ENCODE results near the gene KIAA0753. TPM values are rescaled to one million over a fixed set of nuclear protein-coding genes. Genes with fewer than 3 reads are reported as not detected.

KIAA0753 gene
- total RNA-seq (21.8 TPM), polyA plus RNA-seq (ENCODE audit: insufficient read depth, low read depth, low replicate concordance) (4.2 TPM)
- long read RNA-seq, donor 1, partial matches to known transcripts = 84 of 231 reads
- long read RNA-seq, donor 1, other reads (novel, unspliced or antisense) = 147 of 231 reads
- long read RNA-seq, donor 2, partial matches to known transcripts = 40 of 202 reads
- long read RNA-seq, donor 2, other reads (novel, unspliced or antisense) = 161 of 202 reads
- long read RNA-seq, donor 3, partial matches to known transcripts = 115 of 380 reads
- long read RNA-seq, donor 3, other reads (novel, unspliced or antisense) = 264 of 380 reads
- long read RNA-seq, donor 4, full-length matches to known transcripts = 1 of 1 reads
- long read RNA-seq, donor 4, partial matches to known transcripts = 0 of 1 reads
- long read RNA-seq, donor 4, other reads (novel, unspliced or antisense) = 0 of 1 reads
- long read RNA-seq, donor 5 = 0 reads
- long read RNA-seq, donor 6, partial matches to known transcripts = 169 of 556 reads
- long read RNA-seq, donor 6, other reads (novel, unspliced or antisense) = 387 of 556 reads
- long read RNA-seq, donor 7, full-length matches to known transcripts = 1 of 6 reads
- long read RNA-seq, donor 7, partial matches to known transcripts = 2 of 6 reads
- long read RNA-seq, donor 7, other reads (novel, unspliced or antisense) = 3 of 6 reads
- long read RNA-seq, donor 8, partial matches to known transcripts = 68 of 235 reads
- long read RNA-seq, donor 8, other reads (novel, unspliced or antisense) = 167 of 235 reads
- long read RNA-seq, donor 9 = 0 reads
- long read RNA-seq, donor 10 = 0 reads

- H3K4me1 ChIP-seq (ENCODE audit: control insufficient read depth in 2 of 3, insufficient read depth in 2 of 3, low read depth in 1 of 3, low read length in 3 of 3) = peaks cover 0 to 18% (median 6%) of the 10 kb centered on the region in 3 donors
- intact Hi-C loops (cut with DNase I) = no loop called here
- peak within 1 kb of the TSS; percentile 74 to 98 (median 96) for H3K4me3 ChIP-seq (ENCODE audit: low read length in 3 of 3)
- peak within 1 kb of the TSS; percentile 85 to 95 for H3K27ac ChIP-seq (ENCODE audit: low read depth in 2 of 2, low read length in 2 of 2)
- DNase-seq (peak; percentile 94 to 97 (median 96)), FAIRE-seq (no peak)
- peak; percentile 14 for TF ChIP-seq CTCF (IDR thresholded peaks at IDR 0.05; ENCODE audit: borderline replicate concordance, extremely low read depth, insufficient read depth)
- no peaks in the 10 kb centered on the region for H3K9me3 ChIP-seq (ENCODE audit: control insufficient read depth in 2 of 3, insufficient read depth in 1 of 3, low read length in 3 of 3)
- peaks cover 4 to 12% (median 5%) of the 10 kb centered on the region in 3 donors for H3K36me3 ChIP-seq (ENCODE audit: control insufficient read depth in 2 of 3, insufficient read depth in 3 of 3, low read length in 3 of 3)
- no peaks in the 10 kb centered on the region for H3K27me3 ChIP-seq (ENCODE audit: control insufficient read depth, insufficient read depth, low read length)
- H3K9ac ChIP-seq (ENCODE audit: low read length in 3 of 3) = peak within 1 kb of the TSS; percentile 55 to 92 (median 88)
These were observed at the start of gene KIAA0753, which contains the start of gene TXNDC17 for GRCh38 chr17:6640536-6641246. Gene KIAA0753 (minus strand): TSS chr17:6640711. CDS start chr17:6635103, 5,608 bp downstream. Gene TXNDC17 (plus strand): TSS chr17:6641060. CDS start chr17:6641083, 23 bp downstream.

- Histone ChIP-seq H3K36me3 (ENCODE audit: control insufficient read depth in 2 of 3, insufficient read depth in 3 of 3, low read length in 3 of 3) (no peaks in the 10 kb centered on the region), H3K27ac (ENCODE audit: low read depth in 2 of 2, low read length in 2 of 2) (no peak overlapping the region), H3K27me3 (ENCODE audit: control insufficient read depth, insufficient read depth, low read length) (no peaks in the 10 kb centered on the region), H3K4me3 (ENCODE audit: low read length in 3 of 3) (no peak overlapping the region), H3K9ac (ENCODE audit: low read length in 3 of 3) (no peak overlapping the region), H3K4me1 (ENCODE audit: control insufficient read depth in 2 of 3, insufficient read depth in 2 of 3, low read depth in 1 of 3, low read length in 3 of 3) (no peaks in the 10 kb centered on the region), H3K9me3 (ENCODE audit: control insufficient read depth in 2 of 3, insufficient read depth in 1 of 3, low read length in 3 of 3) (no peaks in the 10 kb centered on the region)
- DNase-seq (peak in 1 of 5 donors; percentile 27), FAIRE-seq (no peak)
- intact Hi-C loops (cut with DNase I) = no loop called here
- no peak for TF ChIP-seq CTCF (IDR thresholded peaks at IDR 0.05; ENCODE audit: borderline replicate concordance, extremely low read depth, insufficient read depth)
These were observed 48.4 kb upstream of the KIAA0753 start for GRCh38 chr17:6688944-6689343.

GRCh38 chr17:6686026-6686425 is 45.5 kb upstream of the KIAA0753 start:
- Histone ChIP-seq H3K27ac (ENCODE audit: low read depth in 2 of 2, low read length in 2 of 2) (no peak overlapping the region), H3K27me3 (ENCODE audit: control insufficient read depth, insufficient read depth, low read length) (no peaks in the 10 kb centered on the region), H3K4me1 (ENCODE audit: control insufficient read depth in 2 of 3, insufficient read depth in 2 of 3, low read depth in 1 of 3, low read length in 3 of 3) (no peaks in the 10 kb centered on the region), H3K9me3 (ENCODE audit: control insufficient read depth in 2 of 3, insufficient read depth in 1 of 3, low read length in 3 of 3) (no peaks in the 10 kb centered on the region), H3K9ac (ENCODE audit: low read length in 3 of 3) (no peak overlapping the region), H3K4me3 (ENCODE audit: low read length in 3 of 3) (no peak overlapping the region), H3K36me3 (ENCODE audit: control insufficient read depth in 2 of 3, insufficient read depth in 3 of 3, low read length in 3 of 3) (no peaks in the 10 kb centered on the region)
- intact Hi-C loops (cut with DNase I) = no loop called here
- no peak for TF ChIP-seq CTCF (IDR thresholded peaks at IDR 0.05; ENCODE audit: borderline replicate concordance, extremely low read depth, insufficient read depth)
- no peak for DNase-seq
- FAIRE-seq = no peak

Measured in kidney (tissue), 22 donors.